ENCODE data around the gene PRELP. TPM values are rescaled to one million over a fixed set of nuclear protein-coding genes. Genes with fewer than 3 reads are reported as not detected.

PRELP gene
- total and polyA plus RNA-seq, 2 donors (not counting 3 experiments of a cell fraction or from before 2014, with no cell fraction given), result 0.01 TPM; not detected in 1

DNA sequence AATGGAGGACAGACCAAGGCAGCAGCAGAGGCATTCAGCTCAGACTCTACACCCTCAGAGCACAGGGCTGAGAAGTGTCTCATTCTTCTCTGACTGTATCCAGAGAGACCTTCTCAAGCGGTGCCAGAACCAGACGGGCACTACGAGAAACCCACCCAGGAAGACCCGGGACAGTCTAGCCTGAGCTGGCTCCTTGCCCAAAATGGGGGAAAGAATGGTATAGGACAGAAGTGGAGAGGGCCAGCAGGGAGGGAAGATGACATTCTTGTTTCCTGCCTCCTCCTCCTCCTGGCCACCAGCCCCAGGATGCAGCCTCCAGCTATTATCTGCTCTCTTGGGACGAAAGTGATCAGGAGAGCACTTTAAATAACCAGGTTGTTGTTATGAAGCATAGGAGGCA, 22.6 kb upstream of the PRELP start:
- Histone ChIP-seq H3K9me1 (replicated peaks; ENCODE audit: control insufficient read depth, extremely low read depth, insufficient read depth, low read length) (no peaks in the 10 kb centered on the region), H3K4me2 (ENCODE audit: insufficient read depth, low read length) (no peak overlapping the region), H3K27me3 (ENCODE audit: control insufficient read depth in 2 of 2, insufficient read depth in 2 of 2, low read length in 2 of 2) (peaks cover 11 to 18% of the 10 kb centered on the region in 2 experiments), H2AFZ (ENCODE audit: low read depth, low read length) (no peak overlapping the region), H3K79me2 (ENCODE audit: control insufficient read depth, insufficient read depth, low read length) (no peaks in the 10 kb centered on the region), H3K4me3 (replicated peaks in 1 of 3; ENCODE audit: insufficient read depth in 1 of 3, low read depth in 1 of 3, low read length in 3 of 3) (no peak overlapping the region), H3K4me1 (ENCODE audit: control insufficient read depth, extremely low read depth, insufficient read depth, low read length) (no peaks in the 10 kb centered on the region), H3K36me3 (ENCODE audit: control insufficient read depth in 2 of 2, extremely low read depth in 1 of 2, insufficient read depth in 2 of 2, low read length in 2 of 2) (no peaks in the 10 kb centered on the region), H3K9ac (replicated peaks; ENCODE audit: extremely low read depth, insufficient read depth, low read length) (no peak overlapping the region), H4K20me1 (replicated peaks; ENCODE audit: control insufficient read depth, extremely low read depth, insufficient read depth, low read length) (no peaks in the 10 kb centered on the region), H3K9me3 (replicated peaks; ENCODE audit: control insufficient read depth, insufficient read depth, low read length) (no peaks in the 10 kb centered on the region), H3K27ac (ENCODE audit: insufficient read depth, low read depth, low read length) (no peak overlapping the region)
- FAIRE-seq (no peak), DNase-seq (ENCODE audit: low read depth, low spot score) (no peak)
- intact Hi-C loops (cut with micrococcal nuclease), result no loop called here
- no peak for TF ChIP-seq MYC (IDR thresholded peaks at IDR 0.05; ENCODE audit: low read depth, low read length)
- no peak for TF ChIP-seq POLR2A (IDR thresholded peaks at IDR 0.05; ENCODE audit: low read depth, low read length)
- TF ChIP-seq, protein P1, sequence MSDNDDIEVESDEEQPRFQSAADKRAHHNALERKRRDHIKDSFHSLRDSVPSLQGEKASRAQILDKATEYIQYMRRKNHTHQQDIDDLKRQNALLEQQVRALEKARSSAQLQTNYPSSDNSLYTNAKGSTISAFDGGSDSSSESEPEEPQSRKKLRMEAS (IDR thresholded peaks at IDR 0.05; ENCODE audit: insufficient read depth, insufficient read length), result no peak
- TF ChIP-seq POLR2AphosphoS5 (IDR thresholded peaks at IDR 0.05; ENCODE audit: insufficient read depth, low read depth, low read length), result no peak
- TF ChIP-seq FOS (IDR thresholded peaks at IDR 0.05; ENCODE audit: borderline replicate concordance, insufficient read depth, low read length), result no peak
- no peak for TF ChIP-seq GATA2 (IDR thresholded peaks at IDR 0.05; ENCODE audit: insufficient read depth, insufficient read length, low read depth, low read length)
- TF ChIP-seq JUN (IDR thresholded peaks at IDR 0.05; ENCODE audit: borderline replicate concordance, insufficient read depth, insufficient read length, low read depth), result no peak
- TF ChIP-seq, protein P2, sequence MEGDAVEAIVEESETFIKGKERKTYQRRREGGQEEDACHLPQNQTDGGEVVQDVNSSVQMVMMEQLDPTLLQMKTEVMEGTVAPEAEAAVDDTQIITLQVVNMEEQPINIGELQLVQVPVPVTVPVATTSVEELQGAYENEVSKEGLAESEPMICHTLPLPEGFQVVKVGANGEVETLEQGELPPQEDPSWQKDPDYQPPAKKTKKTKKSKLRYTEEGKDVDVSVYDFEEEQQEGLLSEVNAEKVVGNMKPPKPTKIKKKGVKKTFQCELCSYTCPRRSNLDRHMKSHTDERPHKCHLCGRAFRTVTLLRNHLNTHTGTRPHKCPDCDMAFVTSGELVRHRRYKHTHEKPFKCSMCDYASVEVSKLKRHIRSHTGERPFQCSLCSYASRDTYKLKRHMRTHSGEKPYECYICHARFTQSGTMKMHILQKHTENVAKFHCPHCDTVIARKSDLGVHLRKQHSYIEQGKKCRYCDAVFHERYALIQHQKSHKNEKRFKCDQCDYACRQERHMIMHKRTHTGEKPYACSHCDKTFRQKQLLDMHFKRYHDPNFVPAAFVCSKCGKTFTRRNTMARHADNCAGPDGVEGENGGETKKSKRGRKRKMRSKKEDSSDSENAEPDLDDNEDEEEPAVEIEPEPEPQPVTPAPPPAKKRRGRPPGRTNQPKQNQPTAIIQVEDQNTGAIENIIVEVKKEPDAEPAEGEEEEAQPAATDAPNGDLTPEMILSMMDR (IDR thresholded peaks at IDR 0.05; ENCODE audit: extremely low read depth in 1 of 2, insufficient read depth in 1 of 2, low read depth in 1 of 2, low read length in 2 of 2), result no peak
- TF ChIP-seq EZH2 (IDR thresholded peaks at IDR 0.05; ENCODE audit: borderline replicate concordance, low read depth, low read length, severe bottlenecking), result no peak
- ChIA-PET CTCF (interaction anchor here (1.1 to 1.4 kb wide), 3 partner anchors 8 to 119 kb away, joined by 3 to 4 read pairs (median 3); no protein-coding TSS in a partner anchor), POLR2A (no interaction called here)
- no TSS peak for BruUV-seq (replicated peaks)
- dilution Hi-C loops (cut with MboI; ENCODE audit: extremely low pct_ligation_motif_present, low sequenced_read_pairs), result no loop called here

All from endothelial cell of umbilical vein (primary cell).